Measurements from ENCODE around the gene THSD7A.

THSD7A gene

GRCh38 chr7:11750191-11750590 lies 81.8 kb downstream of the THSD7A start:
- no peaks in the 10 kb centered on the region for H3K9me3 ChIP-seq
- no peaks in the 10 kb centered on the region for H3K4me1 ChIP-seq (ENCODE audit: control insufficient read depth in 1 of 2, insufficient read depth in 1 of 2, low read depth in 1 of 2, low read length in 1 of 2)
- H3K27ac ChIP-seq = no peak overlapping the region
- no peaks in the 10 kb centered on the region for H3K36me3 ChIP-seq
- H3K4me3 ChIP-seq (ENCODE audit: low read depth in 1 of 2, low read length in 1 of 2) = no peak overlapping the region
- TF ChIP-seq, protein P1, sequence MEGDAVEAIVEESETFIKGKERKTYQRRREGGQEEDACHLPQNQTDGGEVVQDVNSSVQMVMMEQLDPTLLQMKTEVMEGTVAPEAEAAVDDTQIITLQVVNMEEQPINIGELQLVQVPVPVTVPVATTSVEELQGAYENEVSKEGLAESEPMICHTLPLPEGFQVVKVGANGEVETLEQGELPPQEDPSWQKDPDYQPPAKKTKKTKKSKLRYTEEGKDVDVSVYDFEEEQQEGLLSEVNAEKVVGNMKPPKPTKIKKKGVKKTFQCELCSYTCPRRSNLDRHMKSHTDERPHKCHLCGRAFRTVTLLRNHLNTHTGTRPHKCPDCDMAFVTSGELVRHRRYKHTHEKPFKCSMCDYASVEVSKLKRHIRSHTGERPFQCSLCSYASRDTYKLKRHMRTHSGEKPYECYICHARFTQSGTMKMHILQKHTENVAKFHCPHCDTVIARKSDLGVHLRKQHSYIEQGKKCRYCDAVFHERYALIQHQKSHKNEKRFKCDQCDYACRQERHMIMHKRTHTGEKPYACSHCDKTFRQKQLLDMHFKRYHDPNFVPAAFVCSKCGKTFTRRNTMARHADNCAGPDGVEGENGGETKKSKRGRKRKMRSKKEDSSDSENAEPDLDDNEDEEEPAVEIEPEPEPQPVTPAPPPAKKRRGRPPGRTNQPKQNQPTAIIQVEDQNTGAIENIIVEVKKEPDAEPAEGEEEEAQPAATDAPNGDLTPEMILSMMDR (IDR thresholded peaks at IDR 0.05) = no peak
- no peaks in the 10 kb centered on the region for H3K27me3 ChIP-seq

DNA sequence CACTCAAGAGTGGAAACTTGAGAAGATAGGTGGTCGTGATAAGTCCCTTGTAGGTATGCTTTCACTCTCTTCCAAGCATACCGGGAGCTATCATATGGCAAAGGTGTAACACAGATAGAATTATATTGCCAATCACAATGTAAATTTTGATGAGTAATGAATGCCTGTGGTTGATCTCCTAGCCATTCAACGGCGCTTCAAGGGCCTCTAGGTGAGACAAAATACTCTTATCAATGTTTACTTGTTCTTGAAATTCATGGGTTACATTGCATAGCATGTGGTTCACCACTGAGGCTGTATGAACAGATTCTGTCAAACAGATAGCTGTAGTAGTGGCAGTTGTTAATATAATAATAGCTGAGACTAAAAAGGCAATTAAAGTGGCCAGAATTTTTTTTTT lies 82.4 kb downstream of the THSD7A start:
- no peaks in the 10 kb centered on the region for H3K4me1 ChIP-seq (ENCODE audit: control insufficient read depth in 1 of 2, insufficient read depth in 1 of 2, low read depth in 1 of 2, low read length in 1 of 2)
- no peaks in the 10 kb centered on the region for H3K36me3 ChIP-seq
- TF ChIP-seq, protein P1 (IDR thresholded peaks at IDR 0.05) = no peak
- no peak overlapping the region for H3K27ac ChIP-seq
- H3K4me3 ChIP-seq (ENCODE audit: low read depth in 1 of 2, low read length in 1 of 2) = no peak overlapping the region
- H3K9me3 ChIP-seq = no peaks in the 10 kb centered on the region
- no peaks in the 10 kb centered on the region for H3K27me3 ChIP-seq

DNA sequence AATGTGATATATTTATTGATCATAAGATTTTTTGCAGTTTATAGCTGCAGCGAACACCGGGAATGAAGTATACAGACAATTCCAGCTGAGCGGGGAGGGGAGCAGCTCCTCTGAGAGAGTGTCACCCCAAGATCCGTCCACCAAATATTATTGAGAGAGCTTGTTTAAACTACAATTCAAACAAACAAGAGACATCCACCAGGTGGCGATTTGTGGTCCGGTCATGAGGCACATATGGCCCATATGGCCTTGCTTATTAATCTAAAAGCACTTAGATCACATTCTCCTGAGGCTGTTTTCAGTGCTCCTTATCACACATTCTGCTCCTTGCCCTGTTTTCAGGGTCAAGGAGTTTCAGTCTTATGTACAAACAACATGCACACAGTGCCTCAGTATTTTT lies 83.1 kb downstream of the THSD7A start:
- Histone ChIP-seq H3K27me3 (no peaks in the 10 kb centered on the region), H3K4me1 (ENCODE audit: control insufficient read depth in 1 of 2, insufficient read depth in 1 of 2, low read depth in 1 of 2, low read length in 1 of 2) (no peaks in the 10 kb centered on the region), H3K9me3 (no peaks in the 10 kb centered on the region), H3K4me3 (ENCODE audit: low read depth in 1 of 2, low read length in 1 of 2) (no peak overlapping the region), H3K27ac (no peak overlapping the region), H3K36me3 (no peaks in the 10 kb centered on the region)
- TF ChIP-seq, protein P1 (IDR thresholded peaks at IDR 0.05) = no peak

DNA sequence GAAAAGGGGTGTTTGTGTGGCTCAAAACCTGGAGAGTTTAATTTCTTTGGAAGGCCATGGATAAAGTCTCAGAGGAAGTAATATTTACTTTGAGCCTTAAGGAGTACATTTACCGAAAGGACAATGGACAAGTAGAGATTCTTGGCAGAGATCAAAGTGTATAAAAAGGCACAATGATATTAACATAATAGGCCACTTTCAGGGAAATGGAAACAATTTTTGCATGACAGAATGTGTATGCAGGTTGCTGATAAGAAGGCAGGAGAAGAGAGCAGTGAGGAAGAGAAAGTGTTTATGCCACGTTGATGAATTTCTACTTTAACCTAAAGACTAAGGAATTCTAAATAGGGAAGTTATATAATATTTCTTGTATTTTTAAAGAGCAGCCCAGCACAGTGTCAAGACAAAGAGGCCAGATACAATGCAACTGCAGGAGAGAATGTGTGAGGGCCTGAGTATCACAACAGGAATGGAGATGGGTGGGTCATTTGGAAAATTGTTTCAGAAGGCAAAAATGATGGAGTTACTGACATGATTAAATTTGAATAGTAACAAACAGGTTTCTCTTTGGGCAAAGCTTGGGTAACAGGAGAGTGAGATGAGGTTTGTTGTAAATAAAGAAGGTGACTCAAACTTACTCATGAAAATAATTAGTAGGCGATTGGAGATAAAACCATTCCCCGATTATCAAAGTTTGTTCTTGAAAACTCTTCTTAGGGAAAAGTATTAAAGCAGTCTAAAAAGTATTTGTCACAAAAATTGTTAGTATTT lies 84.1 kb downstream of the THSD7A start:
- Histone ChIP-seq H3K4me1 (ENCODE audit: control insufficient read depth in 1 of 2, insufficient read depth in 1 of 2, low read depth in 1 of 2, low read length in 1 of 2) (no peaks in the 10 kb centered on the region), H3K36me3 (no peaks in the 10 kb centered on the region), H3K27me3 (no peaks in the 10 kb centered on the region), H3K4me3 (ENCODE audit: low read depth in 1 of 2, low read length in 1 of 2) (no peak overlapping the region), H3K27ac (no peak overlapping the region), H3K9me3 (no peaks in the 10 kb centered on the region)
- TF ChIP-seq, protein P1 (IDR thresholded peaks at IDR 0.05) = no peak

- Histone ChIP-seq H3K27me3 (no peaks in the 10 kb centered on the region), H3K27ac (no peak overlapping the region), H3K9me3 (no peaks in the 10 kb centered on the region), H3K4me1 (ENCODE audit: control insufficient read depth in 1 of 2, insufficient read depth in 1 of 2, low read depth in 1 of 2, low read length in 1 of 2) (no peaks in the 10 kb centered on the region), H3K36me3 (no peaks in the 10 kb centered on the region), H3K4me3 (ENCODE audit: low read depth in 1 of 2, low read length in 1 of 2) (no peak overlapping the region)
- TF ChIP-seq, protein P1 (IDR thresholded peaks at IDR 0.05) = no peak
These were observed 85.4 kb downstream of the THSD7A start for GRCh38 chr7:11746591-11746990.

Measured in neutrophil (primary cell).